HG02981 (cell line): Measurements from ENCODE around the gene HBG2.
"Not testable (repeated sequence)": the region's sequence is repeated elsewhere in the genome, so short reads cannot be mapped to it uniquely, and the experiment has no call there.

Experiments used
- ATAC-seq: cut with Tn5 transposase; IDR thresholded peaks from one replicate; pipeline ENCODE4 v1.9.1; 2021; ENCODE audit warnings: mild to moderate bottlenecking, moderate library complexity; ENCODE audit not compliant: unreplicated experiment

Gene HBG2

DNA sequence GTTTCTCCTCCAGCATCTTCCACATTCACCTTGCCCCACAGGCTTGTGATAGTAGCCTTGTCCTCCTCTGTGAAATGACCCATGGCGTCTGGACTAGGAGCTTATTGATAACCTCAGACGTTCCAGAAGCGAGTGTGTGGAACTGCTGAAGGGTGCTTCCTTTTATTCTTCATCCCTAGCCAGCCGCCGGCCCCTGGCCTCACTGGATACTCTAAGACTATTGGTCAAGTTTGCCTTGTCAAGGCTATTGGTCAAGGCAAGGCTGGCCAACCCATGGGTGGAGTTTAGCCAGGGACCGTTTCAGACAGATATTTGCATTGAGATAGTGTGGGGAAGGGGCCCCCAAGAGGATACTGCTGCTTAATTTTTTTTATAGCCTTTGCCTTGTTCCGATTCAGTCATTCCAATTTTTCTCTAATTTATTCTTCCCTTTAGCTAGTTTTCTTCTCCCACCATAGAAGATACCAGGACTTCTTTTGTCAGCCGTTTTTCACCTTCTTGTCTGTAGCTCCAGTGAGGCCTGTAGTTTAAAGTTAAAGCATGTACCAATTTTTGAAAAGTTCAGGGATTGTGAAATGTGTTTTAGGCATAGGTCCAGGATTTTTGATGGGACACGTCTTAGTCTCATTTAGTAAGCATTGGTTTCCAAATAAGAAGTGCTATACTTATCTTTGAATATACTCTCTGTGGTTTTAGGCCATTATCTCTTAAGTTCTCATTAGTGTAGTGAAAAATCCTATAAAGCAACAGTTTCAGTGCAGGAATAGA, at the start of gene HBG2:
Gene HBG2, minus strand, starts transcription at position 136 of the 768 bp plus-strand sequence. Its CDS starts 53 bp downstream, at position 83.
- not testable (repeated sequence) for ATAC-seq

DNA sequence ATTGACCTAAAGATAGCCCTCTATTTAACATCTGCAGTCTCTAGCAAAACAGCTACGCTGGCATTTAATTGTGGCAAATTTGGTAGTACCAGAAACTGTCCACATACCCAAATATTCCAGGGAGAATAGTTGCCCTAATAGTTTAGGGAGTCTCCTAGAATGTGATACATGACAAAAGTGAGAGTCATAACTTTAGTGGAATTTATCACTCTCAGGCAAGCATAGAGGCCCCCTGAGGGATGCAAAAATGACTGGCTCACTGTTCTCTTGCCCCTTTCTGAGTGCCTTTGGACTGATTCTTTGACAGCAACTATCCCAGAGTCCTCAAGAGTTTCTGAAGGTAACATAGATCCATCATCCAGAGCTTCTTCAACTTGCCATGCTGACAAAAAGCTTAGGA, 49.5 kb upstream of the HBG2 start:
- no peak for ATAC-seq

DNA sequence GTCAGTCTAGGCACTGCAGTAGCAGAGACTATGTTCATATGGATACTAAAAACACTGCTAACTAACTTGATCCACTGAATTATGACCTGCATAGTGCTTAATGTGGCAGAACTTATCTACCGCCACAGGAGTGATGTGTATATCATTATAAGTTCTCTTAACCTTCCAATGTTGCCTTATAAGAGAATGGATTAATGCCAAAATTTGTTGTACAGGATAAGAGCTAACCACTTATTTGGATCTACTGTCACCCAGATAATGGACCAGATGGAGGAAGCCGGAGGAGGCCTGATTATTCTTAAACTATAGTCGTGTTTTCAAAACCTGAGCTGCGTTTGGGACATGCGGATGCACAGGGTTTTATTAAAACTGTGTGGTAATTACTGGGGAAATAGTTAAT, 49.0 kb upstream of the HBG2 start:
- no peak for ATAC-seq

DNA sequence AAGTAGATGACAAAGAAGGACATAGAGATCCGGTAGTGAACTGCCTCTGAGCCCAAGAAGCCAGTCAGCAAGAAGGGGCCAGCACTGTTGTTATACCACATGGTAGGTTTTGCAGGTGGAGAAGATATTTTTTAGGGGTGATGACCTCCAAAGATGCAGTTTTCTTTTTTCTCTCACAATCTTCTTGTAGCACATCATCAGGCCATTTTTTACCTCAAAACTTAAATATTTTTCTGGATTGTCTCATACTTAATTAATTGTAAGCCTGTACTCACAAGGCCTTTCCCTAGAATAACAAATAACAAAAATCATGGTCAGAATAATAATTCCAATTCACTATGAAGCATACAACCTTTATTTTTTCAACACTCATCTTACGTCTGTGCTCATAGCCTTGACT, 47.3 kb upstream of the HBG2 start, which contains the start of gene OR51B4:
Gene OR51B4, minus strand, starts transcription at position 101 of the 400 bp plus-strand sequence. Its CDS starts 0 bp downstream, at position 101.
- ATAC-seq = no peak

DNA sequence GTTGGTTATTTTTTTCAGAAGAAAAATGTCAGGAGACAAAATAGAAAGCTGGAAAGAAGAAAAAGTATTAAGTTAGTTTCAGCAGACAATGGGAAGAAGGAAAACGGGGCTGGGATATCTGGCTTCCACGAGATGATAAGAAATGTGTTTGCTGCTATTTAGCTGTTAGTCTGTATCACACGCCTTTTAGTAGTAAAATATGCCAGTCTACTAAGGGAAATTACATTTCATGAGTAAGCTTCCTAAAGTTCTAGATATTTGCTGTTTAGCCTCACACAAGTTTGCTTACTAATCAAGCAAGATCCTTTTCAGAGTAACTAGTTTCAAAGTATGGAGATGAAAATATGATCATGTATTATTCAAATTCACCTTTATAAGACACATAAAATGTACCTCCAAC, 45.7 kb upstream of the HBG2 start:
- ATAC-seq = no peak

DNA sequence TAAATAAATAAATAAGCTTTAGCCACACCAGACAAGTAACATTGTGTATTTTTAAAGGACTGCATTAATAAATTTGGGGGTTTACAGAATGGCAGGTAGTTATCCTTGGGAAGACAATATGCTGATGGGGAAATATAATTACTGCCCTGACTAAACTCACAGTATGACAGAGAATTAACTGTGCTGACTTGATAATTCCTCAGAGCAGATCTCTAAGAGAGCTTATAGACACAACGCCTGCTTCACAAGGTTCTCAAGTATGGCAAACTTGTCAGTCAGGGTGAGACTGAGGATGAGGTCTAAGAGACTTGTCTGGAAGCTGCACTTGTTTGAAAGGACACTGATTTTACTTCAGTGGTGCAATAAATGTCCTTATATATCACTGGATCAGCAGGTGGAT, 43.9 kb upstream of the HBG2 start:
- ATAC-seq = no peak

DNA sequence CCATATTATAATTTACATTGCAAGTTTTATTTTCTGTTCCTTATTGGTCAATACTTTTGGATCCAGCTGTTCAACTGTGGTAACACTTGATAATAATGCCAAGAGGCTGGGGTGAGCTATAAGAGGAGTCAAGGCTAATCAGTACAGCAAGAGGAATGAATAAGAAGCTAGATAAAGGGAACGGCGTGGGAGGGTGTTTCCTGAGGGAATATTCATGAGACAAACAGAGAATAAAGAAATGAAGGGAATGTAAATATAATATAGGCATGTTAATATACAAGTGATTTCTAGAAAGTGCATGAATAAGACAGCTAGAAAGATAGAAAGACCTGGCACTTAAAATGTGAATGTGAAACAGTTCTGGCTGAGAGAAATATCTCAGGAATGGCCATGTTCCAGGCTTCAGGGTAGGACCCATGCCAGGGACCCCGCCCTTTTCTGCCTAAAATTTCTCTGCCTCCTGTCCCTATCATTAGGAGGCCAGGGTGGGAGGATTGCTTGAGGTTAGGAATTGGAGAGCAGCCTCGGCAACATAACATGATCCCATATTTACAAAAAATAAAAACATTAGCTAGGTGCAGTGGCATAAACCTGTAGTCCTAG, 43.2 kb upstream of the HBG2 start:
- no peak for ATAC-seq

DNA sequence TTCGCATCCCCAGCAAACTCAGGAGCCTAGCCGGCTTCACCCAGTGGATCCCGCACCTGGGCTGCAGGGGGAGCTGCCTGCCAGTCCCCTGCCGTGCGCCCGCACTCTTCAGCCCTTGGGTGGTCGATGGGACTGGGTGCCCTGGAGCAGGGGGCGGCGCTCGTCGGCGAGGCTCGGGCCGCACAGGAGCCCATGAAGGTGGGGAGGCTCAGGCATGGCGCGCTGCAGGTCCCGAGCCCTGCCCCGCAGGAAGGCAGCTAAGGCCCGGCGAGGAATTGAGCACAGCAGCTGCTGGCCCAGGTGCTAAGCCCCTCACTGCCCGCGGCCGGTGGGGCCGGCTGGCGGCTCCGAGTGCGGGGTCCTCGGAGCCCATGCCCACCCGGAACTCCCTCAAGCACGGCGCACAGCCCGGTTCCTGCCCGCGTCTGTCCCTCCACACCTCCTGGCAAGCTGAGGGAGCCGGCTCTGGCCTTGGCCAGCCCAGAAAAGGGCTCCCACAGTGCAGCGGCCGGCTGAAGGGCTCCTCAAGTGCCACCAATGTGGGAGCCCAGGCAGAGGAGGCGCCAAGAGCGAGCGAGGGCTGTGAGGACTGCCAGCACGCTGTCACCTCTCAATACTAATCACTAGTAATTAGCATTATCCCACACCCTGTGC, 39.9 kb upstream of the HBG2 start:
- ATAC-seq = not testable (repeated sequence)

DNA sequence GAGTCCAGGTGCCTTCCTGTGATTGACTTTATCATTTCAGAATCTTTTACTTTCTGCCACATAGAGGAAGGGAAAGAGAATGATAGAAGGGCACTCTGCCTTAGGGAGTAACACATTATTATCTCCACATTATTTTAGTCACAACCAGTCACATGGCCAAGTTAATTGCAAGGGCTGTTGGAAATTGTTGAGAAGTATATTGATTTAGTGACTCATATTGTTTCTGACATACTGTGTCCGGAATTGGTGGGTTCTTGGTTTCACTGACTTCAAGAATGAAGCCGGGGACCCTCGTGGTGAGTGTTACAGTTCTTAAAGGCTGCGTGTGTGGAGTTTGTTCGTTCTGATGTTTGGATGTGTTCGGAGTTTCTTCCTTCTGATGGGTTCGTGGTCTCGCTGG, 38.4 kb upstream of the HBG2 start:
- no peak for ATAC-seq

DNA sequence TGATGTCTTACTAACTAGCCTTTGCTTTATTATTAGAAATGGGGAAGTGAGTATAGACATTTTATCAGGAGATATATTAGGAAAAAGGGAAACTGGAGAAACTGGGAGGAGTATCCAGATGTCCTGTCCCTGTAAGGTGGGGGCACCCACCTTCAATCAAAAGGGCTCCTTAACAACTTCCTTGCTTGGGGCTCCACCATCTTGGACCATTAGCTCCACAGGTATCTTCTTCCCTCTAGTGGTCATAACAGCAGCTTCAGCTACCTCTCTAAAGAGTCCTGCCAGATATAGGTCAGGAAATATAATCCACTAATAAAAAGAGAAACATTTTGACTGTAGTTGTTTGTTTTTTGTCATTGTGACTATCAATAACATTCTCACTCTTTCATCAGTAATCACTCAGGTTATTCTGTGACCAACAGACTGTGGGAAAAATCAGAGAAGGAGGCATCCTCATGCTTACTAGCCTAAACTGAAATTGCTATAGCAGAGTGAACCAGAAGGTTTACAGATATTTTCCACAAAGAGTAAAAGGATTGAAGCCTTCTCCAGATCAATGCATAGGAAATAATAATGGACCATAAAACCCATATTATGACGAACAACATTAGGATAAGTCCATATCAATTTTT, 36.7 kb upstream of the HBG2 start:
- peak; percentile 94 for ATAC-seq

DNA sequence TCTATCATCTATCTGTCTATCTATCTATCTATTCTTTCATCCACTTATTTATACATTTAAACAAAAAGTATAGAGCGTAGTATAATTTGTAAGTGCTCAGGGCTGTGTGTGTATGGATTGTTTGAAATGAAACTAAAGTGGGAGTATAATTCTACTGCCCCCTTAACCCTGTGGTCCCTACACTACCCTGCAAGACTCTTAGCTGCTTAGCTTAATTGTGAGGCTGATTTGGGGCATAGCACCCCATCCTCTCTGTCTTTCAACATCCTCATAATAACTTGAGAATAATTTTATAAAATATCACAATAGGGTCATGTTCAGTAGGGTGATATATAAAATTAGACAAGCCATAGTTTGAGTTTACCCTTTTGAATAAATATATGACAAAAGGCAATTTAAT, 35.5 kb upstream of the HBG2 start:
- no peak for ATAC-seq

DNA sequence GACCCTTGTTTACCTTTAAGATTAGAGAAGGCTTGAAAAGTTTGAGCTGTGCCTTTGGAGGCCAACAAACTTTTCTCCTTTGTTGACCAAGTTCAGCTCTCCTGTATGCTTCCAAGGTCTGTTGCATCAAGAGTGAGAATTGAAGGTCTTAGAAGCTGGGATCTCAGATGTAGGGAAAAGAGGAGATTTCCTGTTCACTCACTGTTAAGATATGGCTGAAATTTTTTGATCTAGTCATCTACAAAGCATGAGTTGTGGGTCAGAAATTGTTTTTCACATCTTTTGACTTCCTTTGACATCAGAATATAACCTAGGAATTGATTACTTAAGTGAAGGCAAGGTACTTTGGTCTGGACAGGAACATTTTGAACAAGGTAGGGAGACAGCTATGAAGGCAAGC, 35.1 kb upstream of the HBG2 start:
- no peak for ATAC-seq

DNA sequence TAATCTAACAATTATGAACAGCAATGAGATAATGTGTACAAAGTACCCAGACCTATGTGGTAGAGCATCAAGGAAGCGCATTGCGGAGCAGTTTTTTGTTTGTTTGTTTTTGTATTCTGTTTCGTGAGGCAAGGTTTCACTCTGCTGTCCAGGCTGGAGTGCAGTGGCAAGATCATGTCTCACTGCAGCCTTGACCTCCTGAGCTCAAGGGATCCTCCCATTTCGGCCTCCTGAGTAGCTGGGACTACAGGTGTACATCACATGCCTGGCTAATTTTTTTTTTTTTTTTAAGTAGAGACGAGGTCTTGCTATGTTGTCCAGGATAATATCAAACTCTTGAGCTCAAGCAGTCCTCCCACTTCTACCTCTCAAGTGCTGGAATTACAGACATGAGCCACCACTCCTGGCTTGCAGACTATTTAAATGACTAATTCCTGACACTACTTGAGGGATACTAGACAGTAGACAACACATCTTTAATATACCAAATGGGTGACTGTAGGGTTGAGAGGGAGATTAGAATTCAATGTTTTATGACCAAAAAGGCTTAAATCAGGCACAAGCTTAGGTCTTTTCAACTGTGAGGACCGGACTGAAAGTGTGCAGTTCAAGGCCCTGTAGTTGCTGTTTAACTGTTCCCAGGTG, 34.4 kb upstream of the HBG2 start:
- no peak for ATAC-seq

DNA sequence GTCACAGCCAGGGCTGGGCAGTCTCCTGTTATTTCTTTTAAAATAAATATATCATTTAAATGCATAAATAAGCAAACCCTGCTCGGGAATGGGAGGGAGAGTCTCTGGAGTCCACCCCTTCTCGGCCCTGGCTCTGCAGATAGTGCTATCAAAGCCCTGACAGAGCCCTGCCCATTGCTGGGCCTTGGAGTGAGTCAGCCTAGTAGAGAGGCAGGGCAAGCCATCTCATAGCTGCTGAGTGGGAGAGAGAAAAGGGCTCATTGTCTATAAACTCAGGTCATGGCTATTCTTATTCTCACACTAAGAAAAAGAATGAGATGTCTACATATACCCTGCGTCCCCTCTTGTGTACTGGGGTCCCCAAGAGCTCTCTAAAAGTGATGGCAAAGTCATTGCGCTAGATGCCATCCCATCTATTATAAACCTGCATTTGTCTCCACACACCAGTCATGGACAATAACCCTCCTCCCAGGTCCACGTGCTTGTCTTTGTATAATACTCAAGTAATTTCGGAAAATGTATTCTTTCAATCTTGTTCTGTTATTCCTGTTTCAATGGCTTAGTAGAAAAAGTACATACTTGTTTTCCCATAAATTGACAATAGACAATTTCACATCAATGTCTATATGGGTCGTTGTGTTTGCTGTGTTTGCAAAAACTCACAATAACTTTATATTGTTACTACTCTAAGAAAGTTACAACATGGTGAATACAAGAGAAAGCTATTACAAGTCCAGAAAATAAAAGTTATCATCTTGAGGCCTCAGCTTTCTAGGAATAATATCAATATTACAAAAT, 33.7 kb upstream of the HBG2 start:
- ATAC-seq = no peak

DNA sequence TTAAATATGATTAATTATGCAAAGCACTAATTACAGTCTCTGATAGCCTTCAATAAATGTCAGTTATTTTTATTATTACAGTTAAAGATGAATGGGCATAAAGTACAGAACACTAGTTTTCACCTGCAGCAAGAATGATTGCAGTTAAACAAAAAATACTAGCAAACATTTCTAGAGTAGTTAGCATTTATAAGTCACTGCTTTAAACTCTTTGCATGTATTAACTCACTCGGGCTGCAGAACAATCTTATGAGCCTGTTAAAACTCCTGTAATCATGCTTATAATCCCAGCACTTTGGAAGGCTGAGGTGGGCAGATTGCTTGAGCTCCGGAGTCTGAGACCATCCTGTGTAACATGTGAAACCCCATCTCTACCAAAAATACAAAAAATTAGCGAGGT, 32.3 kb upstream of the HBG2 start:
- no peak for ATAC-seq

DNA sequence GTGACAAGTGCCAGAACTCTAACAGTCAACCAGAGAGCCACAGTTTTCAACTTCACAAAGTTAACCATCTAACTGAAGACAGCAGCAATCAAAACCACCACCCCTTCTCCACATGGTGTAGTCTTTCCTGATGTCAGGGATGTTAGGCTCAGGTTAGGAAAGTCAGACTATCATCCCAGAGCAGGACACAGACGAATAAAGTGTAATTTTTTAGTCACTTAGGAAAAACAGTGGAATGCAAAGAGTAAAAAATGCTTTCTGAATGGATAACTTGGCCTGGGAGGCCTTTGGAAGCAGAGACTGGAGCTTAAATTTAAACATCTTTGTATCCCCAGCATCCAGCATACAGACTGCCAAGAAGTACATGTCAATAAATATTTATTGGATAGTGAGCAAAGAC, 31.8 kb upstream of the HBG2 start:
- ATAC-seq = no peak

DNA sequence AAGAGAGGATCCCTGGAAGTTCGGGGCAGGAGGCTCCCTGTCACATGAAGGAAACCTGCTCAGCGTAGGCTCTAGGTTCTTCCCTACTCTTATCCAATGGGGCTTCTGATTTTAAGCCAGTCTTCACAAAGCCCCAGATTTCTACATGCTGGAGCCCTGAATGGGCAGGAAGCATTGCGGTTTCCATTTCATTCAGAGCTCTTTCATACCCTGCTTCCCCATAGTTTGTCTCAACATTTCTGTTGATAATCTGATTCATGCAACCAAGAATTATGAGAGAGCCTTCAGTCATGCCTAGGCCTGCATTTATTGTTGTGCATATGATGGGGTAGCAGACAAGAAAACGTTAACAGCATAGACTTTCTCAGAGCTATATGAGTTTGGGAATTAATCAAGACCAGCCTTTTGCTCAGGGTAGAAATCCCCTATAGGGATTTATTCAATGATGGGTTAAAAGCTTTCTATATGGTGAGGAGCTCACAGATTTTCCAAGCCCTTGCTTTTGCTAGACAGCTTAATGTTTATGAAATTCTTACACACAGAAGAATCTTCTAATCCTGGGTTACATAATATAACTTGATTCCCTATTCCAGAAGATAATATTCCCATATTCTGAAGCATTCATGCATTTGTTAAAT, 31.2 kb upstream of the HBG2 start:
- no peak for ATAC-seq

DNA sequence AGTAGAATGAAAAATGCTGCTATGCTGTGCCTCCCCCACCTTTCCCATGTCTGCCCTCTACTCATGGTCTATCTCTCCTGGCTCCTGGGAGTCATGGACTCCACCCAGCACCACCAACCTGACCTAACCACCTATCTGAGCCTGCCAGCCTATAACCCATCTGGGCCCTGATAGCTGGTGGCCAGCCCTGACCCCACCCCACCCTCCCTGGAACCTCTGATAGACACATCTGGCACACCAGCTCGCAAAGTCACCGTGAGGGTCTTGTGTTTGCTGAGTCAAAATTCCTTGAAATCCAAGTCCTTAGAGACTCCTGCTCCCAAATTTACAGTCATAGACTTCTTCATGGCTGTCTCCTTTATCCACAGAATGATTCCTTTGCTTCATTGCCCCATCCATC, 30.1 kb upstream of the HBG2 start:
- ATAC-seq = no peak

DNA sequence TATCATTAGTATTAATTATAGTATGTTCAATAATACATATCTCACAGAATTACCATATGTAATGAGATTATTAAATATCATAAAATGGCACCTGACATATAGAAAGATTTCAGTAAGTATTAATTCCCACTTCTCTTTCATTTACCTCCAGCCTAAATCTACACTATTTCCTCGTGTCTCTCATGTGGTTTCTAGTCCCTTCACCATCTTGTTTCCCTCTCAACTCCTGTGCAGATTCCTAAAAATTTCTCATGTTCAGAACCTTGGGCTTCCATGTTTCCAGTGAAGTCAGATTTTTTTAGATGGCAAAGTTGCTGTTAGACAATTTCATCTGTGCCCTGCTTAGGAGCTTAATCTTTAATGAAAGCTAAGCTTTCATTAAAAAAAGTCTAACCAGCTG, 29.3 kb upstream of the HBG2 start:
- no peak for ATAC-seq

DNA sequence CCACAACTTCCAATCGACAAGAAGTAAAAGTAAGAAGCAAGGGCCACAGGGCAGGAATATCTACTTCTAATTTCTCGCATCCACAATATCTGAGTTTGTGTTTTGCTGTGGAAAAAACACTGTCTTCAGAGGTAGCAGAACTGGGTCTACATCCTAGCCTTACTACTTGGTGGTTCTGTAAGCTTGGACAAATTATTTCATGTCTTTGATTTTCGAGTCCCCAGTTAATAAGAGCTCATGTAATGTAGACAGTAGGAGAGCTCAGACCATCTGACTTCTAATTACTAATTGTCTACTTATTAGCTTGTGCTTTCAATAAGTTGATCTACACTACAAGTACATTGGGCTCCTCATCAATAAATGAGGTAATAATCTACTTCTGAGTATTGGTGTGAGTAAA, 28.5 kb upstream of the HBG2 start:
- no peak for ATAC-seq
